Activated naive CD4-positive, alpha-beta T cell treated with anti-CD3 and anti-CD28 coated beads, Interleukin-2, amount 50 U/mL, for 72 hours (primary cell): ENCODE results near the gene PIAS2. TPM values are rescaled to one million over a fixed set of nuclear protein-coding genes. Genes with fewer than 3 reads are reported as not detected.
A peak's percentile ranks its signal among the peaks of the same experiment; 100 is the strongest.
"Not testable (repeated sequence)": the region's sequence is repeated elsewhere in the genome, so short reads cannot be mapped to it uniquely, and the experiment has no call there.

ENCODE experiments used
- ATAC-seq, 2 donors: fragments of 150-1000 bp; cut with Tn5 transposase; 2 replicates each; pipeline ENCODE4 v1.10.0; 2021; ENCODE audit warnings: mild to moderate bottlenecking in 2 of 2, moderate library complexity in 2 of 2
- DNase-seq, 2 donors: peaks; one replicate each; pipeline ENCODE4 v3.0.0; 2021 to 2022; ENCODE audit warnings: low spot score in 2 of 2
- H3K27ac Mint-ChIP-seq, 2 donors: one replicate each; pipeline ENCODE4 v1.8.0; 2022; ENCODE audit warnings: mild to moderate bottlenecking in 2 of 2, mixed read lengths in 2 of 2
- H3K36me3 Mint-ChIP-seq, 2 donors: one replicate each; pipeline ENCODE4 v1.8.0; 2022; ENCODE audit warnings: mixed read lengths in 2 of 2
- H3K9me3 Mint-ChIP-seq, 2 donors: one replicate each; pipeline ENCODE4 v1.8.0; 2022; ENCODE audit warnings: mixed read lengths in 2 of 2
- total RNA-seq, 2 donors: library from RNA; stranded (reverse); gene quantifications; one replicate each; pipeline ENCODE4 v1.2.3, GENCODE V29; 2022

The PIAS2 gene, protein sequence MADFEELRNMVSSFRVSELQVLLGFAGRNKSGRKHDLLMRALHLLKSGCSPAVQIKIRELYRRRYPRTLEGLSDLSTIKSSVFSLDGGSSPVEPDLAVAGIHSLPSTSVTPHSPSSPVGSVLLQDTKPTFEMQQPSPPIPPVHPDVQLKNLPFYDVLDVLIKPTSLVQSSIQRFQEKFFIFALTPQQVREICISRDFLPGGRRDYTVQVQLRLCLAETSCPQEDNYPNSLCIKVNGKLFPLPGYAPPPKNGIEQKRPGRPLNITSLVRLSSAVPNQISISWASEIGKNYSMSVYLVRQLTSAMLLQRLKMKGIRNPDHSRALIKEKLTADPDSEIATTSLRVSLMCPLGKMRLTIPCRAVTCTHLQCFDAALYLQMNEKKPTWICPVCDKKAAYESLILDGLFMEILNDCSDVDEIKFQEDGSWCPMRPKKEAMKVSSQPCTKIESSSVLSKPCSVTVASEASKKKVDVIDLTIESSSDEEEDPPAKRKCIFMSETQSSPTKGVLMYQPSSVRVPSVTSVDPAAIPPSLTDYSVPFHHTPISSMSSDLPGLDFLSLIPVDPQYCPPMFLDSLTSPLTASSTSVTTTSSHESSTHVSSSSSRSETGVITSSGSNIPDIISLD
- 10 to 100 TPM; 29.7 to 47.6 TPM for total RNA-seq

DNA sequence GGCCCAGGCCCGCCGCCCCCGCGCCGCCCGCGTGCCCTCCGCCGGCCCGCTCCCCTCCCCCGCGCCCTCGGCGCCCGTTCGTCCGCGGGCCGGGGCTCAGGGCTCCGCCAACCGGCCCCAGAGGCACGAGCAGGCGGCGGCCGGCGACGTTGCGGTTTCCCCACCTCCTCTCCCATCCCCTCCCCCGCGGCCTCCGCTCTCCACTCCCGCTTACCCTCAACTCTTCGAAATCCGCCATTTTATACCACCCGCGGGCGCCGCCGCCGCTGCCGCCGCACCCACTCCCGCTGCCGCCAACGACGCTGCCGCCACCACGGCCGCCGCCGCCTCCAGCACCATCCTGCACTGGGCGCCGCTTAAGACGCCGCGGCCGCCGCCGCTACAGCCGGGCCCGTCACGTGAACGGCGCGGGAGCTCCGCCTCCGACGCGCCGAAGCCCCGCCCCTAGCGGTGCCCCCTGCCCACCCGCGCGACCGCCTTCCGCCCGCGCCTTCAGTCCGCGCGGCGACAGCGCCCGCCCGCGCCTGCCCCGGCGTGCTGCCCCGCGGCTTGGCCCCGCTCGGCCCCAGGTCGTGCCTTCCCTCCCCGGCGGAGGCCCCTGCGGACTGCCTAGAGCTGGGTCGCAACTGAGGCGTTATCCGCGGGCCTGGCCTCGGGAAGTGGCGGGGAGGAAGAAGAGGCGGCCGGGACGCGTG lies at the start of gene PIAS2, which contains the start of gene KATNAL2:
TSS of gene PIAS2 (minus strand) at position 400 of the 695 bp plus-strand sequence. CDS start at position 238, 162 bp downstream.
TSS of gene KATNAL2 (plus strand) at position 495 of the 695 bp plus-strand sequence. CDS start 29,271 bp downstream, outside the sequence.
- DNase-seq (peak; percentile 76 to 81), ATAC-seq (peak; percentile 89 to 92)
- Mint-ChIP-seq H3K27ac (peak within 1 kb of the TSS; percentile 86 to 88), H3K36me3 (peaks cover 5 to 46% of the 10 kb centered on the region in 2 donors), H3K9me3 (no peaks in the 10 kb centered on the region)

DNA sequence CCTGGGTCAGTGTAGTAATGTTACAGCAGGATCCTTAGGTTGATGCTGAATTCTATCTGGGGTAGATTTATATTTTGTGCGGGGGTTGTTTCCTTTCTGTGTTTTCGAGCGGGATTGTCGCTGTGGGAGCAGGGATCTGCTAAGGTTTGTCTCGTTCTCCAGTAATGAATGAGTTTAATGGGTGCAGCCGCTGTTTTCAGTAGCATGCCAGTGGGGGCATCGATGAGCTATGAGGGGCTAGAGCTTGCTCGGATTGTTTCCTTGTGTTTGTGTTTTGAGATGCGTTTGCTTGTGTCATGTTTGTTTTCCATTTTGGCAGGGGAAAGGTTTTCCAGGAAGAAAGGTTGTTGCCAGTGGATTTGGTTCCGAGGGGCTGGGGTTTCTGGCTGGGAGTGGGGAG lies 49.0 kb upstream of the PIAS2 start:
- not testable (repeated sequence) for H3K9me3 Mint-ChIP-seq, ATAC-seq, DNase-seq, H3K27ac Mint-ChIP-seq, H3K36me3 Mint-ChIP-seq

DNA sequence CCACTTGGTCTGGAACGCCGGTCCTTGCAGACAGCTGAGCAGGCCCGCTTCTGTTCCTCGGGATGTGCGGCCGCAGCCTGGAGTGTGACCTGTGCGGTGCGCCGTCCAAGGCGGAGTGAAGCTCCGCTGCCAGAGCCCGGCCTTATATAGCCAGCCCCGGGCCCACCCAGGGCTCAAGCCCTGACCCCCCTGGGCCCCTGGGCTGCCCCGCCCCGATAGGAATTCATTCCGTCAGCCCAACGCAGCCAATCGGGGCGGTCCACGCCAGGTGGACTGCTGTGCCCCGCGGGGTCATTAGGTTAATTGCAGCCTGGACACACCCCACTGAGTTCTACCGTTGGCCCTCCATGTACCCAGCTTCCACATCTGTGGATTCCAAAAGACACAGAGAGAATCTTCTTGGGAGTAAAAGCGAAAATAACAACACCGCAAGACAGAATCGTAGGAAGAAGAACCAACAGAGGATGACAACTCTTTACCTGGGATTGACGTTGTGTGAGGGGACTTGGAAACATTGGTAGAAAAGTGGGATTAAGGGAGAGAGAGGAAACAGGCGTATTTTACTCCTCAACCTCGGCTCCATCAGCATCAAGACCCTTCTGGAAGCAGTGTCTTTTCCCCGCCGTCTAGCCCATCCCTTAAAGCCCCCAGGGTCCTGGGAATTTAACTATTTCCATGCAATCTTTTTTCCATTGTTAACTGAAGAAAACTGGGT lies 47.4 kb upstream of the PIAS2 start:
- H3K27ac Mint-ChIP-seq, DNase-seq: not testable (repeated sequence)
- ATAC-seq = peak; percentile 9 to 26

DNA sequence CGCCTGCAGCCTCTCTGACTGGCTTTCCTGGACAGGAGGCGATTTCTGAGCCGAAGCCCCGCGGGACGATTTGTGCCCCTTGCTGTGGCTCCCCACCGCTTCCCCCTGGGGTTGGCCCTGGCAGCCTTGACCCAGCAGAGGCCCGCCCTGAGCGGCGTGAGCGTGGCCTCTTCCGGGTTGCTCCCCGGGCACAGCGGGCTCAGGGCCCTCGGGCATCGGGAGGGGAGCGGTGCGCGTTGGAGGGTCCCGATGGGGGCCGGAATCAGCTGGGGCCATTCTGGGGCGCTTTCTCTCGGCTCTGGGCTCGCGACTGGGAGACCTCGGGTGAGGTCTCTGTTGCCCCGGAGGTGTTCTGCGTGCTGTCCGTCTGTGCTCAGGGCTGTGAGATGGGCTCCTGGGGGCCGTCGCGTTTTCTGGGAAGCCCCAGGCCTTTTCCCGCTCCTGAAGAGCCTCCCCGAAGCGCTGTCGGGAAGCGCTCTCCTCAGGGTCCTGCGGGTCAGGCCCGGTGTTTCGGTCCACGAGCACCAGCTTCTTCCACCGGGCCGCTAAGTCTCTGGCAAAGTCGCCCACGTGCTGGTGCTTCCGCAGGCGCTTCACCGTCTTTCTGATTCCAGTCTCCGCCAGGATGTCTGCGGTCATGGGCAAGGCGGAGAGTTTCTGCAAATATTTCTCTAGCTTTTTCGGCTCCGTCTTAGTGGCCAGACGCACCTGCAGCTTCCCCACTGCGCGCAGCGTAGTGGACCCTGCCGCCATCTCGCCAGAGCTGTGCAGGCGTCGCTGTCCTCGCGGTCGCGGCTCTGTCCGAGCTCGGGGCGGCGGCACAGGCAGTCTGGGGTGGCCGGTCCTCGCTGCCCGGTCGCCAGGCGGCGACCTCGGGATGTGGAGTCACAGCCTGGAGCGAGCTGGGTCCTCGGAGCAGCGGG lies 46.6 kb upstream of the PIAS2 start:
- H3K36me3 Mint-ChIP-seq, H3K27ac Mint-ChIP-seq, DNase-seq: not testable (repeated sequence)
- H3K9me3 Mint-ChIP-seq = peaks cover 0 to 12% of the 10 kb centered on the region in 2 donors
- peak in 1 of 2 donors; percentile 39 for ATAC-seq

More for the DNA sequence above, 47.4 kb upstream of the PIAS2 start:
- peaks cover 0 to 12% of the 10 kb centered on the region in 2 donors for H3K9me3 Mint-ChIP-seq
- not testable (repeated sequence) for H3K36me3 Mint-ChIP-seq

DNA sequence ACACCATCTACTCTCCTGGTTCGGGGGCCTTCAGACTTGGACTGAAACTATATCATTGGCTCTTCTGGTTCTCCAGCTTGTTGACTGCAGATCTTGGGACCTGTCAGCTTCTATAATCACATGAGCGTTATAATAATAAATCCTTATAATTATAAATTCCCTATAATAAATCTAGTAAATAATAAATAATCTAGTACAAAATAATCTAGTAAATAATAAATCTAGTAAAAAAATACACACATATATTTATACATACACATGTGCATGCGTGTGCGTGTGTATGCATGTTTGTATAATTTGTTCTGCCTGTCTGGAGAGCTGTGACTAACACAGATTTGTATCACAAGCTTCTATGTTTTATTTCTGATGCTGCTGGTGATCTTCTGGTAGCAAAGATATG lies 40.9 kb upstream of the PIAS2 start:
- DNase-seq (no peak), ATAC-seq (no peak)
- Mint-ChIP-seq H3K36me3 (no peaks in the 10 kb centered on the region), H3K9me3 (peaks cover 0 to 5% of the 10 kb centered on the region in 2 donors), H3K27ac (no peak overlapping the region)

DNA sequence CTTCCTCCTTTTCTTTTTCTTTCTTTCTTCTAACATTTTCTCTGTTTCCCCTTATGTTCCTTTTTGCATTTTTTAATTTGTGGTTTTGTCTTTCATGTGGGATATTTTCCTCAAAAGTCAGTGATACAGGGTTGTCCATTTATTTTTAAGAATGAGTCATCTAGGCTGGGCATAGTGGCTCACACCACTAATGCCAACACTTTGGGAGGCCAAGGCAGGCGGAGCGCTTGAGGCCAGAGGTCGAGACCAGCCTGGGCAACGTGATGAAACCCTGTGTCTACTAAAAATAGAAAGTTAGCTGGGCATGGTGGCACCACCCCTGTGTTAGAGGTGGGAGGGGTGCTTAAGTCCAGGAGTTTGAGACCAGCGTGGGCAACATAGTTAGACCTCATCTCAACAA lies 35.9 kb upstream of the PIAS2 start:
- H3K9me3 Mint-ChIP-seq = no peaks in the 10 kb centered on the region
- no peaks in the 10 kb centered on the region for H3K36me3 Mint-ChIP-seq
- ATAC-seq = no peak
- H3K27ac Mint-ChIP-seq = no peak overlapping the region
- DNase-seq = no peak

DNA sequence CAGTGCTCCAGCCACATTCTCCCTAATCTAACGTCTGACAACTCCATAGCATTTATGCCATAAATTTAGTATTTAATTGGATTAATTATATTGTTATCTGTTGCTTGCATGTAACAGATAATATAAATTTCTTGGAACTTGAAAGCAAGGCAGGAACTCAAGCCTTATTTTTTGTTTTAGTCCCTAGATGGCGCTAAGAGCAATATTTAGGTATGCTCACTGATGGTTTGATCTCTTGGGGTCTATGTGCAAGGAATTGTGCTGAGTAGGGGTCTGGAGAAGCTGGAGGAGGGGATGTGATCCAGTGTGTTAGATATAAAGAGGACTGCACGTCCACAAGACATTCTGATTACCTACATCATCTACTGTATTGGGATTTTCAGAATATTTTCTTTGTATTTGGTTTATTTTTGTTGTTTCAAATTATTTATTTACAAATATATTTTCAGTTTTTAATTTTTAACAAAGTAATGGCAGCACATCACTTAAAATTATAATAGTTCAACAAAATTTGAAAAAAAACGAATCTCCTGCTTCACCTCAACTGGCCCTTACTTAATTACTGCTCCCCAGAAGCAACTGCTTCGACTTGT lies 32.9 kb upstream of the PIAS2 start:
- no peak overlapping the region for H3K27ac Mint-ChIP-seq
- H3K36me3 Mint-ChIP-seq = no peaks in the 10 kb centered on the region
- H3K9me3 Mint-ChIP-seq = no peaks in the 10 kb centered on the region
- DNase-seq (no peak), ATAC-seq (no peak)

DNA sequence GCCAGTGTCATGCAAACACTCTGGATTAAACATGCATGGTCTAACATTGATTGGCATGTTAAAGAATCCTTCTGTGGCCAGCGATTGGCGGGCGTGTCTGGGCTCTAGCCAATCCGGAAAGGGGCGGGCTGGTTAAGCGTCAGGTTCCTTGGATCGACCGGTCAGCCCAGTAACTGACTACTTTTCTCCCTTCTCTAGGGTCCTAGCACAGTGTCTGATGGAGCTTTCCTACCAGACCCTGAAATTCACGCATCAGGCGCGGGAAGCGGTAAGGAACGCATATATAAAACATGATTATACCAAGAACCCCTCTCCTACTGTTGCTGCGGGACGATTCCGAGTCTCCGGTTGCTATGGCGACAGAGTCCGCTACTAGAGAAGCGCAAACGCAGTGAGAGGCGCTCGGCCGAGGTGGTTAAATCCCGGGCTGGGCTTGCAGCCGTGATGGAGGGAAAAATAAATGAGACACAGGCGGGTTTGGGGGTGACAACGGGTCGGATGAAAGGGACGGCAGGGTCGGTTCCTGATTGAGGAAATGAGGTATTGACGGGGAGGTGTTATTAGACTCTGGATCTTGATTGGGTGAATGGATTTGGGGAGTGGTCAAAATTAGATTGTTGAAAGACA lies 29.5 kb upstream of the PIAS2 start:
- ATAC-seq (peak; percentile 97 to 98), DNase-seq (peak; percentile 65 to 69)
- Mint-ChIP-seq H3K27ac (no peak overlapping the region), H3K36me3 (no peaks in the 10 kb centered on the region), H3K9me3 (no peaks in the 10 kb centered on the region)

DNA sequence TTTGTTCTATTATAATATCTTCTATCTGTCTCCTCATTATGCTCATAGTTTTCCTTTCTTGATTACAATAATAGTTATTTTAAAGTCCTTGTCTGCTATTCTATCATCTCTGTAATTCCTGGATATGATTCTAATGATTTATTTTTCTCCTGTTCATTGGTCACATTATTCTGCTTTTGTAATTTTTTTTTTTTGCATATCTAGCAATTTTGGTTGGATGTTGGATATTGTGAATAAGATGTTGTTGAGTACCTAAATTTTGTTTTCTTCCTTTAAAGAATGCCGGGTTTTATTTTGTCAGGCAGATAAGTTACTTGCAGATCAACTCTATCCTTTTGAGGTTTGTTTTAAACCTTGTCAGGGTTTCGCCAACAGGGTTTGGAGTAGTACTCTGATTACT lies 25.3 kb upstream of the PIAS2 start:
- Mint-ChIP-seq H3K36me3 (no peaks in the 10 kb centered on the region), H3K9me3 (no peaks in the 10 kb centered on the region), H3K27ac (no peak overlapping the region)
- DNase-seq (no peak), ATAC-seq (no peak)

DNA sequence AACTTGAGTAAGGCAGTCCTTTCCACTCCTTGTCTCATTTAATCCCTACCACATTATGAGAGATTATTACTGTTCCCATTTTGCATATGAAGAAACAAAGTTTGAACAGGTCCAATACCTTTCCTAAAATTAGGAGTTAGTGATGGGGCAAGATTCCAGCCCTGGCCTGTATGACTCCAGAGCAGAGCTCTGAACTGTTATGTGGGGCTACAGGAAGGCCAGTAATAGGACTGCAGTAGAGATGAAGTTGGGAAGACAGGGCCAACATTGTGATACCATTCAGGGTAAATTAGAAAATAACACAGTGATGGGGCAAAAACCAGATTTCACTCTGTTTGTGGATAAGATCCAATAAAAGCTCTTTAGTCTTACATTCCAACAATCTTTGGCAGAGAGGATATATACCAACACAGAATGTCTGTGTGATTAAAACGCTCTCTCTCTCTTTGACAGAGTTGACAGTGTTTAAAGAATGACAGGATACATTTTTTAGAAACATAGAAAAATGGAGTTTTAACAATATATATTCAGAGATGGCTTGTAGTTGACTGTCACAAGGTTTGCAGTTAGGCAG lies 22.8 kb upstream of the PIAS2 start:
- Mint-ChIP-seq H3K9me3 (no peaks in the 10 kb centered on the region), H3K27ac (no peak overlapping the region), H3K36me3 (no peaks in the 10 kb centered on the region)
- no peak for DNase-seq
- ATAC-seq = no peak

DNA sequence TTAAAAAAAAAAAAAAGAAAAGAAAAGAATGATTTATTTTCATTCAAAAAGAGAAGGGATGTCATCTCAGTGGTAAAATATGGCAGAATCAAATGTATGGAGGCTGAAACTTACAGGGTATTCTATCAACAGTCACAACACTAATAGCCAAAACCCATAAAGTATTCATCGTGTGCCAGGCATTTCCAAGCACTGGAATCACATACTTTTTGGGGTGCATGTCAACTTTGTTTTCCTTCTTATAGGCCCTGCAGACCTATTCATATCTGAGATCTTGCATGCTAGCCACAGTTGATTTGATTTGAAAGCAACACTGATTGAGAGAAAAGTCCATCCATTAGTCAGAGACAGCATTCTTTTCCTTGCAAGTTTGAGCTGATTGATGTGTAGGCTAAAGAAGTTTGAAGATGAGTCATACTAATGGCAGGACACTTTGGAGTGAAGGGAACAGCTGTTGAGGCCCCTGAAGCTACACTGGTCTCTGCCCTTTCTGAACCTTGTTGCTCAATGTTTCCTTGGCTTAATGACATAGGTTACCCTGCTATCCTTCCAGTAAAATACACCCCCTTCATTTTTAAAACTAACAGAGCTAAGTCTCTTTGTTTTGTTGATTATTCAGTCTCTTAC lies 22.1 kb upstream of the PIAS2 start:
- Mint-ChIP-seq H3K27ac (no peak overlapping the region), H3K36me3 (no peaks in the 10 kb centered on the region), H3K9me3 (no peaks in the 10 kb centered on the region)
- DNase-seq (no peak), ATAC-seq (no peak)

DNA sequence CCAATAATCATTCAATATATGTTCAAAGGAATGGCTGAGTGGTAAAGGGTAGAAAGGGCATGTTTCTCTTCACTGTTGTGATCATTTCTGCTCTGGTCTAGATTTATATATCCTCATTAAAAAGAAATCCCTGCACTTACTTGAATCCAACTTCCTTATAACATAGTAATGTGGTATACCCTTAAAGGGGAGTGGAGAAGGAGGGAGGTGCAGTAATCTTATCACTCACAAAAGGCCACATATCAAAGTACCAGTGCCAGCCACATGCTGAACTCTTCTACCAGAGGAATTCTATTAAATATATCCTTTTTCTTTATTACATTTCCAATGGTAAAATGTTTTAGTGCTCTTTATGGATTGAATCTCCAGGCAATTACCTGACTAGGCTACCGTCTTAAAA lies 3.3 kb upstream of the PIAS2 start:
- no peak for ATAC-seq
- peaks cover 11 to 27% of the 10 kb centered on the region in 2 donors for H3K36me3 Mint-ChIP-seq

DNA sequence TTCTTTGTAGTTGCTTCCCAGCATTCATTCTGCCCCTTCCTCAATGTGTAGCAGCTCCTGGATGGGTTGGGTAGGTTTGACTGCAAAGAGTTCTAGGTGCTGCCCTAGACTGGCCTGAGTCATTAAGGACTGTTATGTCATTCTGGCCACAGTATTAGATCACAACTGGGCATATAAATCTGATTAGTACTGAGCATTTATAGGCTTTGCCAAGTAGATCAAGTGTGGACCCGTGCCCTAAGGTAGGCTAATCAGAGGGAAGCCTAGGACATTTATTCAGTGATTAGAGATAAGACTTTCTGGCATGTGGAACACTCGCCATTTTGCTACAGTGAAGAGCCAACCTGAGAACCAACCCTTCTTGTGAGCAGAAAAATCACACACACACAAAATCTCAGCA lies 2.8 kb upstream of the PIAS2 start:
- ATAC-seq (no peak), DNase-seq (no peak)
- H3K27ac Mint-ChIP-seq = no peak overlapping the region
- no peaks in the 10 kb centered on the region for H3K9me3 Mint-ChIP-seq
- H3K36me3 Mint-ChIP-seq = peaks cover 11 to 32% of the 10 kb centered on the region in 2 donors

More for the DNA sequence above, 3.3 kb upstream of the PIAS2 start:
- Mint-ChIP-seq H3K27ac (no peak overlapping the region), H3K9me3 (no peaks in the 10 kb centered on the region)
- no peak for DNase-seq
